T-helper 1 cell (primary cell): Measurements from ENCODE around the gene RPP14.
"Not testable (repeated sequence)": the region's sequence is repeated elsewhere in the genome, so short reads cannot be mapped to it uniquely, and the experiment has no call there.

Experiments used
- DNase-seq, 5 donors: peaks; one replicate each; pipeline ENCODE4 v3.0.0-alpha.2; 2012 to 2020

Gene RPP14

DNA sequence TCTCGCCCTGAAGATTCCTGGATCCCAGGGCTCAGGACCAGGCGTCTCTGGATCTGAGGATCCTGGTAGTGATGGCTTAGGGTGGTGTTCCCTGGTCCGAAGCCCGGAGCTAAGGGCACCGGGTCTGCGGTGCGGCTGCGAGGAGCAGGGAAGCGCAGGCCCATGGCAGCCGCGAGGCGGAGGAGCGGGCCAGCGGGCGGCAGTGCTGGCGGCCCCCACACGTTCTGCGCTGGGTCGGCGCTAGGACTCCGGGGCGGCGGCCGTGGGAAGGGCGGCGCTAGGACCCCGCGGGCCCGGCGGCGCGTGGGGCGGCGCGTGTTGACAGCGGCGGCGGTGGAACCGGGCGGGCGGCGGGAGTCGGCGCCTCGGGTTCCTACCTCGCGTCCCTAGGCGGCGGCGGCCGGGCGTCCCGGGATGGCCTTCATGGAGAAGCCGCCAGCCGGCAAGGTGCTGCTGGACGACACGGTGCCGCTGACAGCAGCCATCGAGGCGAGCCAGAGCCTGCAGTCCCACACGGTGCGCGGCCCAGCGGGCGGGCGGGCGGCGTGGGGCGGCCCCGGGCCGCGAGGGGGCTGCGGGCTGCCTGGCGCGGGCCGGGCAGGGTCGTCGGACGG is 26.6 kb downstream of the RPP14 start, which contains the start of gene PXK:
Gene PXK, plus strand, starts transcription at position 318 of the 614 bp plus-strand sequence. Its CDS starts 97 bp downstream, at position 415.
- DNase-seq: peak; percentile 61 to 80 (median 67)

DNA sequence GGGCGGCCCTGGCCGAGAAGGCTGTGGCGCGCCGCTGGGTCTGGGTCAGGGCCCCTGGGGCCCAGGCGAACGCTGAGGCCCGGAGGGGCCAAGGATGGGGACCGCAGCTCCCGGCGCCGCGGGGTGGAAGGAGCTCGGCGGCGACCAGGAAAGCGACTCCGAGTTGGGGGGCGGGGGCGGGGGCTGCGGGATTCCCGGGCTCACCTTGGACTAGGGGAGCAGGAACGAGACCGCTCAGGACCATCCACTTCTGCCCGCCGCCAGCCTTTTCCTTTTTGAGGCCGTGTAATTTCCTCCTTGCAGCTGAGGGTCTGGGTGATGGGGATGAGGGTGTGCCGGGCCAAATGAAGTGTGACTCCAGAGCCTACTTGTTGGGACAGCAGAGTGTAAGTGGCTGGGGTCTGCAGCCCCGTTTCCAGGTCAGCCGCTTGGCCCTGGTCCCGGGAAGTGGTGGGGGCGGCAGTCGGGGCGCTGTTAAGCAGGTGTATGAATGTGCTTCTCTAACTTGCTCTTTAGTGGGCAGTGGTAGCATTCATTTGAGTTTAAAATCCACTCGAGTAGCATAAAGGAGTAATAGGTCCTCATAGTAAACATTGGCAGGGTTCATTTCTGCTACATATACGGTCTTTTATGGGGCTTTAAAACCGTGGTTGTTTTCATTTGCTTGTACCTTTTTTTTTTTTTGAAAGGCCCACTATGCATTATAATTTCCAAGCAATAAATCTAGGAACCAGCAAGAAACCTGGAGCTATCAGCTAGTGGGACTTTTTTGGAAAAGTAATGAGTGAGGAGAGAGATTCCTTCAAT is 27.4 kb downstream of the RPP14 start:
- peak in 4 of 5 donors; percentile 7 to 55 (median 12) for DNase-seq

DNA sequence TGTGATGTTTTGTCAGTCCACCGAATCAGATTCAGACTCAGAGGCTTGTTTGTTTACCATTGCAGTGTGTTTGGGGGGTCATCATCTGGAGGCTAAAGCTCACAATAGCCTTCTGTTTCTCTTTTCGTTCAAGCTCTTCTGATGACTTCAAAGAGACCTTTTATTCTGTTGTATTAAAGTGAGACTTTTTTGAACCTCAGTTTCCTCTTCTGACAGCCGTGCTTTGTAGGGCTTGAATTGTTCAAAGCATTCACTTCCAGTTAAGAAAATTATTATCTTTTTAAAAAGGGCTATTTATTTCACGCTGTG is 27.9 kb downstream of the RPP14 start:
- no peak for DNase-seq

DNA sequence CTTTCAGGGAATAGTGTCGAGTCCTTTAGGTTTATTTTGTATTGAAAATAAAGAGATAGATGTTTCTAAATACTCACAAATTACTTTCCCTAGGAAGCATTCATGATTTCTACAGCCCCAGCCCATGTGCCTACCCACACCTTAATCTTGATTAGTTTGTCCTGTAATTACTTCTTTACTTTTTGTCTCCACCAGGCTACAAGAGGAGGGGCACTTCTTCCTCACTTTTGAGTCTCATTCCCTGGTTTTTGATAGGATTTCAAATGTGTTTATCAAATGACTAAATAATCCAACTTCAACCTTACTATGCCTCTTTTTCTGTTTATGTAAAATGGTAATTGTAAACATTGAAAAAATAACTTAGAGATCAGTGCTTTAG is 28.4 kb downstream of the RPP14 start:
- no peak for DNase-seq

DNA sequence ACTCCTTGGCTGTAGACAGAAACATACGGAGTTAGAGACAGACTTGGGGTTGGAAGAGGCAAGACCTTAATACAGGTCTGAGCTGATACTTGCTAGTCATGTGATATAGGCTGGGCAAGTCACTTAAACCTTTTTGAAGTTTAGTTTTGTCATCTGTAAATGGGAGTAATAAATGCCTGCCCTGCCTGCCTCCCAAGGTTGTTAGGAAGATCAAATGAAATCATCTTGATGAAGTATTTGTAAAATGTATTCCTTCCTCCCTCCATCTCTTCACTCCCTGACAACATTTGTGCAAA is 29.6 kb downstream of the RPP14 start:
- no peak for DNase-seq

DNA sequence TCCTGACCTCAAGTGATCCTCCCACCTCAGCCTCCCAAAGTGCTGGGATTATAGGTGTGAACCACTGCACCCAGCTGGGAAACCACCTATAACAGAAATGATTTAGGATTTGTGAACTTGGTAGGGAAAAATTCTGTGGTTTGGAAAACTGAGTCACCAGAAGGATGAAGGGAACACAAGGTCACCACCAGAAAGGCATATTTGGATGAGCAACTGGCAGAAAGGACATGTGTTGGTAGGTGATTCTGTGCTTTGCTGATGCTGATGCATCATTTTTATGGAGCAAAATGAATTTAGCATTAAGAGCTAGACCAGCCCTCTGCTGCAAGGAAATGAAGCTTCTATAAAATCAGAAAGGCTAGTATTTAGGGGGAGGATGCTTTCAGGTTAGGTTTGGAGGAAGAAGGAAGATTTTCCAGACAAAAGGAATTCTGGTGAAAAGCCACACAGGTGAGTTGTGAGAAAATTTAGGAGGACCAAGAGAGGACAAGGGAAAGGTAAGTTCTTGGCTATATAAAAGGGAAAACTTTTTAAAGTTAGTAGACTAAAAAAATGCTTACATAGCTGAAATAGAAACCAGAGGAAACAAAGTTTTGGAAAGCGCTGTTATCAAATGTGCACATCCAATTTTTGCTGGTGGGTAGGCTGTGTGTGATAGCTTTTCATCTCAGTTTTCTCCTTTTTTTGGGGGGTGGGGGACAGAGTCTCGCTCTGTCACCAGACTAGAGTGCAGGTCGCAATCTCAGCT is 30.3 kb downstream of the RPP14 start:
- DNase-seq: no peak

DNA sequence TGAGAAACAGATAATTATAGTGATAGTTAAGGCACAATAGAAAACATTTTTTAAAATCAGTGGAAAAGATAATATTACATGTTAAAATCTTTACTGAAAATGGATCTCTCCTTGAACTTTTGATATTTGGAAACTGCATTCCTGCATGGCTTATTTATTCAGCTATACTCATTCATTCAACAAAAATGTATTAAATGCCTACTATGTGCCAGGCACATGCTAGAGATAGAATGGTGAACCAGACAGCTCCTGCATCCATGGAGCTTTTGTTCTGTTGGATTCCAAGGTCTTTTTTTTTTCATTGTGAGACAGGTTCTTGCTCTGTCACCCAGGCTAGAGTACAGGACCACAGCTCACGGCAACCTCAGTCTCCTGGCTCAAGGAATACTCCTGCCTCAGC is 31.1 kb downstream of the RPP14 start:
- DNase-seq: no peak

DNA sequence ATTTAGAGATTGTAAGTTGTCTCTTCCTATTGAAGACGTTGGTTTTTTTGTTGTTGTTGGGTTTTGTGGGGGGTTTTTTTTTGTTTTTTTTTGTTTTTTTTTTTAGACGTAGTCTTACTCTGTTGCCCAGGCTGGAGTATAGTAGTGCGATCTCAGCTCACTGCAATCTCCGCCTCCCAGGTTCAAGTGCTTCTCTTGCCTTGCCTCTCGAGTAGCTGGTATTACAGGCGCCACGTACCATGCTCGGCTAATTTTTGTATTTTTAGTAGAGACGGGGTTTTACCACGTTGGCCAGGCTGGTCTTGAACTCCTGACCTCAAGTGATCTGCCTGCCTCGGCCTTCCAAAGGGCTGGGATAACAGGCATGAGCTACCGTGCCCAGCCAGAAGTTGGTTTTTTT is 33.1 kb downstream of the RPP14 start:
- not testable (repeated sequence) for DNase-seq

DNA sequence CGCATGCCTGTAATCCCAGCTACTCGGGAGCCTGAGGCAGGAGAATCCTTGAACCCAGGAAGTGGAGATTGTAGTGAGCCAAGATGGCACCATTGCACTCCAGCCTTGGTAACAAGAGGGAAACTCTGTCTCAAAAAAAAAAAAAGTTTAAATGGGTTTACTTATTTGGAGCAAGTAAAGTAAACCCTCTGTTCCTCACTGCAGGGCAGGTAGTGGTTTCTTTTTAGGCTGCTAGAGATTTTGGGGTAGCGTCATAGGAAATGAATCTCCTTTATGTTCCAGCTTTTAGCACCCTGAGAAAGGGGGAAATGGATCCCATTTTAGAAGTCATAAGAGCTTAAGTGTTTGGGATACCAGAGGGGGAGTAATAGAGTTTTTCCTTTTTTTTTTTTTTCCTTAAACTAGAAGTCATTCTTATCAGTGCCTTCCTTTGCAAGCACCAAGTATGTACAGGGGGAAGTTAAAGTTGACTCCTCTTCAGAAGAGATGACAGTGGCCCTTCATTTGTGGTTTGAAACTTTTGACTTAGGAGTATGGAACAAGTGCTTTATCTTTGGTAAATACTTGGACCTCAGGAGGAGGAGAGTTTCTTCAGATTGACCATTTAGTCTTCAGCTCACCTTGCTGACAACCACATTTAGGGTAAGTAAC is 34.7 kb downstream of the RPP14 start:
- DNase-seq: no peak

DNA sequence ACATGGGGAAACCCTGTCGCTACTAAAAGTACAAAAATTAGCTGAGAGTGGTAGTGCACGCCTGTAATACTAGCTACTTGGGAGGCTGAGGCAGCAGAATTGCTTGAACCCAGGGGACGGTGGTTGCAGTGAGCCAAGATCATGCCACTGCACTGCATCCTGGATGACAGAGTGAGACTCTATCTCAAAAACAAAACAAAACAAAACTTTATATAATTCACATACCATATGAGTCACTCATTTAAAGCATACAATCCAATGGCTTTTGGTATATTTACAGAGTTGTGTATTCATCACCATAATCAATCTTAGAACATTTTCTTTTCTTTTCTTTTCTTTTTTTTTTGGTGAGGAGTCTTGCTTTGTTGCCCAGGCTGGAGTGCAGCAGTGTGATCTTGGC is 35.3 kb downstream of the RPP14 start:
- DNase-seq: no peak

DNA sequence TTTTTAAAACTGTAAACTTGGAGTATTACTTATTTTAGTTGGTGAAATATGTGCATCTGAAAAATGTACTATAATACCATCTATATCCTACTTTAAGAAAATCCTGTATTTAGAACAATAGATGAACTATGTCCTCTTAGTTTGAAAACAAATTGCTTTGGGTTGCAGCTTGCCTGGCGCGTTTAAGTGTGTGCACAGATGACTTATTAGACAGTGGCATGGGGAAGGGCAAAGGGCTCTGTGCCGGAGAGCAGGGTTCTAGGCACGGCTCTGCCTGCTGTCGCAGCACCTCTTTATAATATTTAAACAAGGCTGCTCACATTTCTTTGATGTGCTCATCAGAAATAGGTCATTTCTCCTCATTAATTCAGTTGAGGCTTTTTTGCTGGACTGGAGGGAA is 36.6 kb downstream of the RPP14 start:
- DNase-seq: no peak

DNA sequence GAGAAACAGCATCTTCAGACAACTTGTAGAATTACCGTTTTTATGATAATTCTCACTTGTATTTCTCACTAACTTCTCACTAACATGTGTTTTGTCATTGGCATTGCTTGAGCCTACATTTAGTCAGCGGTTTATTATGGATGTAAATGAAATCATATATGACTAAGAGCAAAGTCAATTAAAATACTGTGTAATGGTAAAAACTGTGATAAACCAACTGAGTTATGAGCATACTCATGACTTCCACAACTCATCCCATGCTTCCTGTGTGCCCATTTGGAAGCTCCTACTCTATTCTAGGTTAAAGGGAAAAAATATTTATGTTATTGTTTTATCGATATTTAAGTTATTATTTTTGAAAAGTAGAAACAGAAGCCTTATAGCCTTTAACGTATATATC is 39.4 kb downstream of the RPP14 start:
- DNase-seq: no peak

DNA sequence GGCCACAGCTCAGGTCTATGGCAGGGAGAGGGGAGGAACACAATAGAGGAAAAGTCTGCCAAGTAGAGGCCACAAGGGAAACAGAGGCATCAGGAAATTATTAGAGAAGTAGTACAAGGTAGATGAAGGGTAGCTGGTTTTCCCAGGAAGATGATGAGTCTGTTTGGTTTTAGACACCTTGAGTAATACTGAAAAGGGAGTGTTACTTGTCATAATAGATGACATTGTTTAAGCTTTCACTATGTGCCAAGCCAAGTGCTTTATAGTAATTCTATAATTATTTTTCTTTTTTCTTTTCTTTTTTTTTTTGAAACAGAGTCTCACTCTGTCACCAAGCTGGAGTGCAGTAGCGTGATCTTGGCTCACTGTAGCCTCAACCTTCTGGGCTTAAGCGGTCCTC is 40.3 kb downstream of the RPP14 start:
- DNase-seq: no peak

DNA sequence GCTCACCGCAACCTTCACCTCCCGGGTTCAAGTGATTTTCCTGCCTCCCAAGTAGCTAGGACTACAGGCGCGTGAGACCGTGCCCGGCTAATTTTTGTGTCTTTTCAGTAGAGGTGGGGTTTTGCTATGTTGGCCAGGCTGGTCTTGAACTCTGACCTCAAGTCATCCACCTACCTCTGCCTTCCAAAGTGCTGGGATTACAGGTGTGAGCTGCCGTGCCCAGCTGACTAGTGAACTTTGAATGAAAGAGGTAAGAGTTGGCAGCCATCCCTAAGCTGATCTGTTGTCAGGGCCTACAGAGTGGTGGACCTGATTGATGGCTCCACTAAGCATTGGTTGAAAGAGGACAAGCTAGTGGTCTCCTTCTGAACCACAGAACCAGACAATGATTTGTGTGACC is 41.9 kb downstream of the RPP14 start:
- DNase-seq: no peak

DNA sequence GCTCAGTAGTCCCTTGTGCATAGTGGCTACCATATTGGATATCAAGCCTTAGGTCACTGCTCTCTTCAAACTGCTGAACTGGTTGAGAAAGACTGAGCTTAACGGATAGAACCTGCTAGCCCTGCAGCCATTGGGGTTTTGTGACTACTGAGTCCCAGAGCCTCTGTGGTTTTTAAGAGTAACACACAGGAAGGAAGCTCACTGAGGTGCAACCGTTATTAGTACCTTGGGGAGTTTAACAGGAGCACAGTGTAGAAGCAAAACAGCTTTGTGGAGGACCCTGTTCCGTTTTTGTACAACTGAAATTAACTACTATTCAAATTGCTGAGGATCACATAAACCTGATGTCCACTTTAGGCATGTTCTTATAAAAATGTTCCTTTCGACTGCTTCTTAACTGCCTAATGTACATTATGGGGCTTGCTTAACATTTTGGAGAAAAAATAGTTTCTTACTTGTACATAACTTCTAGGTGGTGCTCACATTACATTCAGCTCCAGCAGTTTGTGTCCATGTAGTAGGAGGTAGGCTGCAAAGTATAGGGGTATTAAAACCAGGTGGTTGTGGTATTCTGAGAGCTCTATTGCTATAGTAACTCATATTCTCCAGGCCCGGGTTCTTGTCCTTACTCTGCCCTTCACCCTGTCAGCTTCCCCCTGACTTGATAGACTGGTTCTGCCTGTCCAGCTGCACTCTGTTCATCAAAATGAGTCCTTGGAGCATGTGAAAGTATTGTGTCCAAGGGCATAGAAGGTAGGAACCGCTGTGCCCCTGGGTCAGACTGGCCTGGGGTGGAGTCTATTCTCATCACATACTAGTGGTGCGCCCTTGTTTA is 44.0 kb downstream of the RPP14 start:
- peak in 1 of 5 donors; percentile 87 for DNase-seq

DNA sequence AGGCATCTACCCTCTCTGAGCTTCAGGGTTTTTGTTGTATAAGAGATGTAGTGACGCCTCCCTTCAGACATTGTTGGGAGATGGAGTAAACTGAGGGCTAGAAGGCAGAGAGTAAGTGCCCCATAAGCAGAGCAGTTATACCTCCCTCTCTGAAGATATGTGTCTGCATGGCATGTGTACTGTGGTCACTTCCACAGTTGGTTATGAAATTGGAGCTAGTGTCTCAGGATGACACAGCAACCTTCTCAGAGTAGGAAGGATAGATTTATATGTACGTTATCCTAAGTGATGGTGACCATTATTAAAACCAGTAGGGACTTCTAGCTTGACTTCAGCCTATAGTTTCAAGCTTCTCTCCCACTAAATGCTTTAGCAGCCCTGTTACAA is 44.6 kb downstream of the RPP14 start:
- DNase-seq: peak in 1 of 5 donors; percentile 62

DNA sequence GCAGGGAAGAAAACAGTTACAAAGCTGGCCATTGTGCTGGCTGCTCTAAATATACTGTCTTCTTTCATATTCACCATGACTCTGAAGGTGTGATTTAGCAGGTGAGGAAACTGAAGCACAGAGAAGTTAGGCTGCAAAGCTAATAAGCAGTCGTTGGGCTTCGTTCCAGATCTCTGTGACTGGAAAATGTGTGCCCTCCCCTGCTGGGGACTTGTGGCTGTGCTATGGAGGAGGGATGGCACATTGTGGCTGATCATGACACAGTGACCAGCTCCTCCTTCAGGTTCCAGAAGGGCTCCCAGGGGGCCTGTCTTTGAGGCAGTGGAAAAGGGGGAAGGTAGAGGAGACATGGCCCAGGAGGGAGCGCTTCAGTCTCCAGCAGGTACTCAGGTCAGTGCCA is 45.9 kb downstream of the RPP14 start:
- DNase-seq: no peak

DNA sequence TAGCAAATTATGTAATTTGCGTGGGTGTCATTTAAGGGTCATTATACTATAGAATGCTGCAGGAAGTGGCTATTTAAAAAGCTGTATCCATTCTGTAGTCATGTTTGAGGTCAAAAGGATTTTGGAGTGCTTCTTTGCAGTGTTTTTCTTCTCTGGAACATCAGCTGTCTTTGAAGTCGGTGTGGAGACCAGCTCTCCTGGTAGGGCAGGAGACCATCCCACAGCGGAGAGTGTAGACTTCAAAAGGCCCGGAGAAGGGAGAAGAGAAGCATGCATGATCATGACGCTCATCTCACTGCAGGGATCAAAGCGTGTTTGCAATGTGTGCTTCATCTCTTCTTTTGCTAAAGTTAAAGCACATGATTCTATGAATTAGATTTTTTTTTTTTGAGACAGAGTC is 46.6 kb downstream of the RPP14 start:
- no peak for DNase-seq

DNA sequence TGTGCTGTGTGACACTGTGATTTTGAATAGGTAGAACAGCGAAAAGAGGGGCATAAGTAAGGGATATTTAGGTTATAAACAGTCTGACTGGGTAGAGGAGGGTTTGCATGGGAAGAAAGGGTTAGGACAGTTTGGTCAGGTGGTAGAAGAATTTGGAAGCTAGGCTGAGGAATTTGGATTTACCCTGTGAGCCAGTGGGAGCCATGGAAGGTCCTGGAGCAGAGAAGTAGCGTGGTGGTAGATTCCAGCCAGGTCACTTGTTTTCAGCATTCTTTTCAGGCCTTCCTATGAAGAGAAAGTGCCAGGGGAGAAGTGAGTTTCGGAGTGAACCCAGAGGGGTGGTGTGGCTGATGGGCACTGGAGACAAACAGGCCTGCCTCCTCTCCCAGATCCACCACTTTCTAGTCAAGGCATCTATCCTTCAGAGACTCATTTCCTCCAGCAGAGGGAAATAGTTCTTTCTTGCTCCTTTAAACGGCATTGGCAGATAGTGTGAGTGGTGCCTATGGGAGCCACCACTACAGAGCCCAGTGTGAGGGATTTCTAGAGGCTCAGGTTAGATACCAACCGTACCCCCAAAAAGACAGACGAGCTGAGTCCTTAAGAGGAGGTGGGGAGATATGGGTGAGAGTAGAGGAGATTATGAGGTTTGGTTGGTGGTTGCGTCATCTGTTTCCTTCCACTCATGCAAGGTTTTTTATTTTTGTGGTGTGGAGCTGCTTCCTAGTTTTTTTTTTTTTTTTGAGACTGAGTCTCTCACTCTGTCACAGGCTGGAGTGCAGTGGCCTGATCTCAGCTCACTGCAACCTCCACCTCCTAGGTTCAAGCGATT is 47.9 kb downstream of the RPP14 start:
- DNase-seq: peak in 1 of 5 donors; percentile 86

DNA sequence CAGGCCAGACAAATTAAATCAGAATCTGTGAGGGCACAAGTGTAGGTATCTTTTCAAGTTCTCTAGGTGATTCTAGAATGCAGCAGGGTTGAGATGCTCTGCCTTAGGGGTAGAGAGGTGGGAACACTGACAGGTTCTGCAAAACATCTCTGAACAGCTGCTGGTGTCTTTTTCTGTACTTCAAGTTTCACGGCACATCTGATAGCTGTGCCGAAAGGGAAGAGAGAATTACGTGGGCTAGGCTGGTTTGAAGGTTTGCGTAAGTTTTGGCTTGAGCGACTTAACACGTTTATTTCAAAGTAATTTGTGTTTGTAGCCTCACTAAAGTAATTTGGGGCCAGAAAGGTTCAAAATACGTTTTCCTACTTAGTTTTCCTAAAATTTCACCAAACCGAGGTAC is 49.1 kb downstream of the RPP14 start:
- no peak for DNase-seq

DNA sequence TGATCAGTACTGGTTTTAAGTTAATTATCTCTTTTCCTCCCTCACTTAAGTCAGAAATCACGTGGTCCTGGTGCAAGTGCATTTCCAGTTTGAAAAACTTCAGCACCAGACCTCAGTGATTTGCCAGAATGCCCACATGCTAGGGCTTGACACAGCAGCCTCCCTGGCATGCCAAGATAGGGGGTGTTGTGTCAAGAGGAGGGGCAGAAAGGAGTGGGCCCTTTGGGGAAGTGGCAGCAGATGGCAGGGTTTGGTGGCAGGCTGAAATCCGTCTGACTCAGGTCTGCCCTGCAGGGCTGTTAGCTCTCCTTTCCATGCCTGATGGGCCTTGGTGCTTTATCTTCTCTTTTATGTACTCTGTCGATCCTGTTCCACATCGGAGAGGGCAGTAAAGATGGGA is 50.0 kb downstream of the RPP14 start:
- no peak for DNase-seq

DNA sequence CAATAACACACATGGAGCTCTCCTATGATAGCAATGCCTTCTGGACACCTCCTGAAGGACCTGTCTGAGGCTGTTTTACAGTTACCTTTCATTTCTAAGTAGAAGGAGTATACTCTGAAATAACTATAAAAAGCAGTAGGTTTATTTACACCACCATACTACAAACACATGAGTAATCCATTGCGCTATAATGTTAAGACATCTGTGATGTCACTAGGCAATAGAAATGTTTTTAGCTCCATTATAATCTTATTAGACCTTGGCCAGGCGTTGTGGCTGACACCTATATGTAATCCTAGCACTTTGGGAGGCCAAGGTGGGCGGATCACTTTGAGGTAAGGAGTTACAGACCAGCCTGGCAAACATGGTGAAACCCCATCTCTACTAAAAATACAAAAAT is 51.4 kb downstream of the RPP14 start:
- DNase-seq: no peak
